Vagina (tissue), 2 donors: ENCODE data around the gene KRTAP5-5.

Experiments used
- POLR2A ChIP-seq, 2 donors: fragments of 450-650 bp; IDR thresholded peaks; one replicate each; pipeline ENCODE4 v1.6.1; 2017; ENCODE audit warnings: antibody characterized with exemption in 2 of 2, mild to moderate bottlenecking in 2 of 2, moderate library complexity in 2 of 2
- POLR2AphosphoS5 ChIP-seq, 2 donors: sonication (generic); formaldehyde crosslinking; IDR thresholded peaks; one replicate each; pipeline ENCODE4 v1.9.0; 2017; ENCODE audit warnings: antibody characterized with exemption in 2 of 2, mild to moderate bottlenecking in 2 of 2, low read depth in 1 of 2; ENCODE audit not compliant: insufficient read depth in 1 of 2
- TF ChIP-seq, protein P1 (sequence below), 3 experiments: fragments of 450-650 bp in 2 of 3; fragments of 200-600 bp in 1 of 3; sonication (generic) in 1 of 3; IDR thresholded peaks; one replicate each; pipeline ENCODE4 v1.5.1; 2017 to 2019; ENCODE audit warnings: antibody characterized with exemption in 3 of 3, mild to moderate bottlenecking in 2 of 3, moderate library complexity in 2 of 3

DNA sequence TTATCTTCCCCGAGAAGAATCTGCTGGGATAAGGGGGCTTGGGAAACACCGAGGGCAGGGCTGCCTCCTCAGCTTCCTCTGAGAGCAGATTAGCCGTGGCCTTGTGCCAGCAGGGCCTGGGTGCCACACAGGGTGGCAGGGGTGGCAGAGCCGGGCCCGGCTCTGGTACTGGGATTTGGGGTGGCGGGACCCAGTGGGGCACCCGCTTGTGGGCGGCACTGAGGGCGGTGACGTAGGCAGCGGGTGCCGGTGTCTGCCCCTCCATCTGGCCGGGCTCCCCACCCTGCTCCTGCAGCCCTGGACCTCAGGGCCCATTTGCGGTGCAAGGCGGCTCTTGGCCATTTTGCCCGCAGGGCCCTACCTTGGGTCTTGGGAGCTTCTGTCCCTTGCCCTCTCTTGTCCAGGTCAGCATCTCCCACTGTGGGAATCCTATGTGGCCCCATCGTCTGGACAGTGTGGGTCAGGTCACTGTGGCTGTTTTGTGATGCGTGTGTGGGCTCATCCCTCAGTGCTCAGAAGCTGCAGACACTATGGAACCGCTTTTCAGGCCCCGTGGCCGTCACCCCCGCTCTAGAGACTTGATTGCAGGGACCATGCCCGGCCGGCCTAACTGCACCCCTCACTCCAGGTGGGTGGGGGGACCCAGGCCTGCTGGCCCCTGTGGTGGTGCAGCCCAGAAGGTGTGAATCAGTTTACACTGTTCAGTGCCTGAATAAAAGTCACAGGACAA, 37.7 kb downstream of the KRTAP5-5 start:
- TF ChIP-seq, protein P1, sequence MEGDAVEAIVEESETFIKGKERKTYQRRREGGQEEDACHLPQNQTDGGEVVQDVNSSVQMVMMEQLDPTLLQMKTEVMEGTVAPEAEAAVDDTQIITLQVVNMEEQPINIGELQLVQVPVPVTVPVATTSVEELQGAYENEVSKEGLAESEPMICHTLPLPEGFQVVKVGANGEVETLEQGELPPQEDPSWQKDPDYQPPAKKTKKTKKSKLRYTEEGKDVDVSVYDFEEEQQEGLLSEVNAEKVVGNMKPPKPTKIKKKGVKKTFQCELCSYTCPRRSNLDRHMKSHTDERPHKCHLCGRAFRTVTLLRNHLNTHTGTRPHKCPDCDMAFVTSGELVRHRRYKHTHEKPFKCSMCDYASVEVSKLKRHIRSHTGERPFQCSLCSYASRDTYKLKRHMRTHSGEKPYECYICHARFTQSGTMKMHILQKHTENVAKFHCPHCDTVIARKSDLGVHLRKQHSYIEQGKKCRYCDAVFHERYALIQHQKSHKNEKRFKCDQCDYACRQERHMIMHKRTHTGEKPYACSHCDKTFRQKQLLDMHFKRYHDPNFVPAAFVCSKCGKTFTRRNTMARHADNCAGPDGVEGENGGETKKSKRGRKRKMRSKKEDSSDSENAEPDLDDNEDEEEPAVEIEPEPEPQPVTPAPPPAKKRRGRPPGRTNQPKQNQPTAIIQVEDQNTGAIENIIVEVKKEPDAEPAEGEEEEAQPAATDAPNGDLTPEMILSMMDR (IDR thresholded peaks at IDR 0.05): no peak
- TF ChIP-seq POLR2A (IDR thresholded peaks at IDR 0.05) (no peak), POLR2AphosphoS5 (IDR thresholded peaks at IDR 0.05; ENCODE audit: insufficient read depth in 1 of 2, low read depth in 1 of 2) (no peak)
